RWPE2 (cell line): ENCODE measurements around the gene SPATA31A7.
"Not testable (repeated sequence)": the region's sequence is repeated elsewhere in the genome, so short reads cannot be mapped to it uniquely, and the experiment has no call there.

ENCODE experiments used
- ATAC-seq: fragments of 200-7000 bp; cut with Tn5 transposase; 3 replicates; pipeline ENCODE4 v1.9.1; 2021; ENCODE audit warnings: low read depth
- DNase-seq: peaks from one replicate; pipeline ENCODE4 v3.0.0-alpha.2; 2020; ENCODE audit warnings: low spot score
- H3K27ac ChIP-seq: fragments of 450-650 bp; 2 replicates; pipeline ENCODE4 v1.5.1; 2017; ENCODE audit warnings: mild to moderate bottlenecking; ENCODE audit not compliant: poor library complexity, severe bottlenecking
- H3K27me3 ChIP-seq: fragments of 250-450 bp; sonication (Bioruptor Pico); 2 replicates; pipeline ENCODE4 v1.5.1; 2021; ENCODE audit warnings: mild to moderate bottlenecking, moderate library complexity; ENCODE audit not compliant: insufficient read depth, poor library complexity, severe bottlenecking
- H3K36me3 ChIP-seq: fragments of 250-450 bp; sonication (Bioruptor Pico); 2 replicates; pipeline ENCODE4 v1.5.1; 2020; ENCODE audit warnings: low read depth, mild to moderate bottlenecking, moderate library complexity
- H3K4me1 ChIP-seq: fragments of 250-450 bp; sonication (Bioruptor Pico); 2 replicates; pipeline ENCODE4 v1.5.1; 2021; ENCODE audit warnings: mild to moderate bottlenecking, moderate library complexity; ENCODE audit not compliant: insufficient read depth, poor library complexity, severe bottlenecking
- H3K4me3 ChIP-seq: fragments of 250-450 bp; sonication (Bioruptor Pico); 2 replicates; pipeline ENCODE4 v1.5.1; 2021; ENCODE audit warnings: mild to moderate bottlenecking, moderate library complexity; ENCODE audit not compliant: severe bottlenecking
- H3K9me3 ChIP-seq: fragments of 250-450 bp; sonication (Bioruptor Pico); 2 replicates; pipeline ENCODE4 v1.5.1; 2021; ENCODE audit warnings: mild to moderate bottlenecking, moderate library complexity; ENCODE audit not compliant: severe bottlenecking

The SPATA31A7 gene

DNA sequence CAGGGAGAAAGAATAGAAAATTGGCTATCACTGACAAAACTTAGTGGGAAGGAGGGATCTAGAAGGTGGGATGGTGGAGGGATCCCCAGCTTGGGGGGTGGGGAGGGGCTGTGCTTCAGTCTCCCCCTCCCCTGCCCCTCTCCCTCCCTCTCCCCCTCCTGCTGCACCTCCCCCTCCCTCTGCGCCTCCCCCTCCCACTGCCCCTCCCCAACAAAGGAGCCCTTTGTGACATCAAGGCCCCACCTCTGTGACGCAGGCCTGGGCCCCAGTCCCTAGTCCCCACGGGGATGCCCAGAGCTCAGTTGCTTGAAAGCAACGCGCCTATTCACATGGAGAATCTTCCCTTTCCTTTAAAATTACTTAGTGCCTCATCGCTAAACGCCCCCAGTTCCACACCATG lies at the start of gene SPATA31A7:
SPATA31A7 (plus strand) TSS at position 301 of the 400 bp plus-strand sequence; CDS start at position 330, 29 bp downstream.
- not testable (repeated sequence) for H3K4me3 ChIP-seq, ATAC-seq, H3K4me1 ChIP-seq, H3K36me3 ChIP-seq, H3K9me3 ChIP-seq, H3K27ac ChIP-seq, H3K27me3 ChIP-seq, DNase-seq

DNA sequence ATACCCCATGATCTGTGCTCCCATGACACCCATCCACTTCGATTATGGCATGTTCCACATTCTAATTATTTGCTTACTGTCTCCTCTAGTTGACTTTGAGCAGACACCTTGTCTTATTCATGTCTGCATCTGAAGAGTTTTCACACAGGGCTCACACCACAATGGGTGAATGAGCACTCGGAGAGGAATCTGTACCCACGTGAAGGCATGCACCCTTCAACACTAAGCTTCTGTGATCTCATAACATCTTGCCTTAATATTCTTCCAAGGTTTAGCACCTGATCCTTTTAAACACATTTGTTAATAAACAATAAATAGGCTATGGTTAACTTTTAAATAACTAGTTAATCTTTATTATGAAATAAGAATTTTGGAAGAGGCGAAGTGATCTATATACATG lies 36.6 kb downstream of the SPATA31A7 start:
- not testable (repeated sequence) for H3K27me3 ChIP-seq, H3K4me3 ChIP-seq, DNase-seq, H3K9me3 ChIP-seq, H3K4me1 ChIP-seq, ATAC-seq, H3K36me3 ChIP-seq, H3K27ac ChIP-seq
